Skeletal muscle cell (primary cell): ENCODE results near the gene CAMSAP3.

Source experiments
- DNase-seq: peaks from one replicate; pipeline ENCODE4 v3.0.0-alpha.2; 2010; ENCODE audit warnings: low read depth
- H3K4me3 ChIP-seq: 2 replicates; pipeline ENCODE4 v1.5.1; 2011; ENCODE audit warnings: low read depth, mild to moderate bottlenecking, control low read depth, low read length, moderate library complexity

Gene CAMSAP3, protein sequence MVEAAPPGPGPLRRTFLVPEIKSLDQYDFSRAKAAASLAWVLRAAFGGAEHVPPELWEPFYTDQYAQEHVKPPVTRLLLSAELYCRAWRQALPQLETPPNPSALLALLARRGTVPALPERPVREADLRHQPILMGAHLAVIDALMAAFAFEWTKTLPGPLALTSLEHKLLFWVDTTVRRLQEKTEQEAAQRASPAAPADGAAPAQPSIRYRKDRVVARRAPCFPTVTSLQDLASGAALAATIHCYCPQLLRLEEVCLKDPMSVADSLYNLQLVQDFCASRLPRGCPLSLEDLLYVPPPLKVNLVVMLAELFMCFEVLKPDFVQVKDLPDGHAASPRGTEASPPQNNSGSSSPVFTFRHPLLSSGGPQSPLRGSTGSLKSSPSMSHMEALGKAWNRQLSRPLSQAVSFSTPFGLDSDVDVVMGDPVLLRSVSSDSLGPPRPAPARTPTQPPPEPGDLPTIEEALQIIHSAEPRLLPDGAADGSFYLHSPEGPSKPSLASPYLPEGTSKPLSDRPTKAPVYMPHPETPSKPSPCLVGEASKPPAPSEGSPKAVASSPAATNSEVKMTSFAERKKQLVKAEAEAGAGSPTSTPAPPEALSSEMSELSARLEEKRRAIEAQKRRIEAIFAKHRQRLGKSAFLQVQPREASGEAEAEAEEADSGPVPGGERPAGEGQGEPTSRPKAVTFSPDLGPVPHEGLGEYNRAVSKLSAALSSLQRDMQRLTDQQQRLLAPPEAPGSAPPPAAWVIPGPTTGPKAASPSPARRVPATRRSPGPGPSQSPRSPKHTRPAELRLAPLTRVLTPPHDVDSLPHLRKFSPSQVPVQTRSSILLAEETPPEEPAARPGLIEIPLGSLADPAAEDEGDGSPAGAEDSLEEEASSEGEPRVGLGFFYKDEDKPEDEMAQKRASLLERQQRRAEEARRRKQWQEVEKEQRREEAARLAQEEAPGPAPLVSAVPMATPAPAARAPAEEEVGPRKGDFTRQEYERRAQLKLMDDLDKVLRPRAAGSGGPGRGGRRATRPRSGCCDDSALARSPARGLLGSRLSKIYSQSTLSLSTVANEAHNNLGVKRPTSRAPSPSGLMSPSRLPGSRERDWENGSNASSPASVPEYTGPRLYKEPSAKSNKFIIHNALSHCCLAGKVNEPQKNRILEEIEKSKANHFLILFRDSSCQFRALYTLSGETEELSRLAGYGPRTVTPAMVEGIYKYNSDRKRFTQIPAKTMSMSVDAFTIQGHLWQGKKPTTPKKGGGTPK

DNA sequence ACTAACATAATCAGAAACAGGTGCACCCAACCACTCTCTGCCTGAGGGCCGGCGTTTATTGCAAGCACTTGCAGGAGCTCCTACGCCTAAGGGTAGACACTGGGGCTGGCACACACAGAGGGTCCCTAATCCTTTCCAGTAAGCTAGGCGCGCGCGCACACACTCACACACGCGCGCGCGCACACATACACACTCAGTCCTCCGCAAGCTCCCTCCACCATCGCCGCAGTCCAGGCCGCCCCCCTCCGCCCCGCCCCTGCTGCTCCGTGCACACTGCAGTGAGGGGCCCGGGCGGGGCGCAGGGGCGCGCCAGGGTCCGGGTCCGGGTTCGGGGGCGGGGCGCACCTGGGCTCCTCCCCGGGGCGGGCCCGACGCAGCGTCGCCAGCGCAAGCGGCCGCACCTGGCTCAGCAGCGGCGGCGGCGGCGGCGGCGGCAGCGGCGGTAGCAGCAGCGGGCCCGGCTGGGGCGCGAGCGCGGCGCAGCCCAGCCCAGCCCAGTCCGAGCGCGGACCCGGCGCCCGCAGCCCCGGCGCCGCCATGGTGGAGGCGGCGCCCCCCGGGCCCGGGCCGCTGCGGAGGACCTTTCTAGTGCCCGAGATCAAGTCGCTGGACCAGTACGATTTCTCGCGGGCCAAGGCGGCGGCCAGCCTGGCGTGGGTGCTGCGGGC lies at the start of gene CAMSAP3:
Gene CAMSAP3 (plus strand): TSS at position 398 of the 668 bp plus-strand sequence. CDS start 140 bp downstream, at position 538.
- peak within 1 kb of the TSS; percentile 27 for H3K4me3 ChIP-seq

DNA sequence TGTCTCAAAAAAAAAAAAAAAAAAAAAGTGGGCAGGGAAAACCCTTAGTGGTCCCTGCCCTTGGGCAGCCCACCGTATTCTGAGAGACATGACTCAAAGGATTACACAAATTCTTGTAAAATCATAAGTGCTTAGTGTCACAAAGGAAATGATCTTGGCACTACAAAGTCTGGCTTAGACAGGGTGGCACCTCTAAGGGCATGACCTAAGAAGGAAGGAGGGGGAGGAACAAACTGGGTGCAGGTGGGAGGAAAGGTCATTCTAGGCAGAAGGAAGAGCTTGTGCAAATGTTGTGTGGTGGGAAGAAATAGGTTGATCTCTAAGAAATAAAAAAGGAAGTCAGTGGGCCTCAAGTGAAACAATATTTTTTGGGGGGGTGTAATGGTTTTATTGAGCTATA lies 49.8 kb upstream of the CAMSAP3 start:
- no peak for DNase-seq
- no peak overlapping the region for H3K4me3 ChIP-seq

More for the DNA sequence above, at the start of gene CAMSAP3:
- no peak for DNase-seq

DNA sequence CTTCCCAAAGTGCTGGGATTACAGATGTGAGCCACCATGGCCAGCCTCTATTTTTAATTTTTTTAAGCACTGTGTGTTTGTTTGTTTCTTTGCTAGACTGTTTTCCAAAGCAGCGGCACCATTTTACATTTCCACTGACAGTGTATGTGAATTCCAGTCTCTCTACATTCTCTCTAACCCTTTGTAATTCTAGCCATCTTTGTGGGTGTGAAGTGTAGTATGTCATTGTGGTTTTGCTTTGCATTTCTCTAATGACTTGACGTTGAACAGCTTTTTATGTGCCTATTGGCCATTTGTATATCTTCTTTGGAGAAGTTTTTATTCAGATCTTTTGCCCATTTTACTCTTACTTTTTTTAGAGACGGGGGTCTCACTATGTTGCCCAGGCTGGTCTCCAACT lies 48.5 kb upstream of the CAMSAP3 start:
- DNase-seq, result no peak
- H3K4me3 ChIP-seq, result no peak overlapping the region

DNA sequence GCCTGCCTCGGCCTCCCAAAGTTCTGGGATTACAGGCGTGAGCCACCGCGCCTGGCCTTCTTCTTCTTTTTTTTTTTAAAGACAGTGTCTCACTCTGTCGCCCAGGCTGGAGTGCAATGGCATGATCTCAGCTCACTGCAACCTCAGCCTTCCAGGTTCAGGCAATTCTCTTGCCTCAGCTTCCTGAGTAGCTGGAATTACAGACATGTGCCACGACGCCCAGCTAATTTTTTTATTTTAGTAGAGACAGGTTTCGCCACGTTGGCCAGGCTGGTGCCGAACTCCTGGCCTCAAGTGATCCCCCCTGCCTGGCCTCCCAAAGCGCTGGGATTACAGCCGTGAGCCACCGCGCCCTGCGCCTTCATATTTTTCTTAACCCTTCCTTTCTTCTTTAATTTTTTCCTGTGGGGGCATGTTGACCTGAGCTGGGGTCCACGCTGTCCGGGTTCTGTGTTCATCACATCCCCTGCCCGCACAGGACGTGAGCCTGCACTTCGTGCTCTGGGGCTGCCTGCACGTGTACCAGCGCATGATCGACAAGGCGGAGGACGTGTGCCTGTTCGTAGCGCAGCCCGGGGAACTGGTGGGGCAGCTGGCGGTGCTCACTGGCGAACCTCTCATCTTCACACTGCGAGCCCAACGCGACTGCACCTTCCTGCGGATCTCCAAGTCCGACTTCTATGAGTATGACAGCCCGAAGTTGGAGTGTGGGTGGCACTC lies 46.1 kb upstream of the CAMSAP3 start:
- no peak overlapping the region for H3K4me3 ChIP-seq
- DNase-seq, result no peak

DNA sequence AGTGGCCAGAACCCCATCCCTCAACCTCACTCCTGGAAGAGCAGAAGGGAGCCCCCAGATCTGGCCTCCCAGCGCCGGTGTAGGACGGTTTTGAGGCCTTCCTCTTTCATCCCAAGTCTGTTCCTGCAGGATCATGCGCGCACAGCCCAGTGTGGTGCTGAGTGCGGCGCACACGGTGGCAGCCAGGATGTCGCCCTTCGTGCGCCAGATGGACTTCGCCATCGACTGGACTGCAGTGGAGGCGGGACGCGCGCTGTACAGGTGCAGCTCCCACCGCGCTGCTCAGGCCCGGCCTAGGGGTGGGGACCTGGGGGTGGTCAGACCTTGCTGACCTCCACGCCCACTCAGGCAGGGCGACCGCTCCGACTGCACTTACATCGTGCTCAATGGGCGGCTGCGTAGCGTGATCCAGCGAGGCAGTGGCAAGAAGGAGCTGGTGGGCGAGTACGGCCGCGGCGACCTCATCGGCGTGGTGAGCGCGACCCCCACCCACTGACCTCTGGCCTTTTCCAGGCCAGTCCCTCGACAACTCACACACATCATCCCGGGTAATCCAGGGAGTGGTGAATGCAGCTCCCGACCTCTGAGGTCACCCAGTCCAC lies 45.4 kb upstream of the CAMSAP3 start:
- DNase-seq, result no peak
- no peak overlapping the region for H3K4me3 ChIP-seq

DNA sequence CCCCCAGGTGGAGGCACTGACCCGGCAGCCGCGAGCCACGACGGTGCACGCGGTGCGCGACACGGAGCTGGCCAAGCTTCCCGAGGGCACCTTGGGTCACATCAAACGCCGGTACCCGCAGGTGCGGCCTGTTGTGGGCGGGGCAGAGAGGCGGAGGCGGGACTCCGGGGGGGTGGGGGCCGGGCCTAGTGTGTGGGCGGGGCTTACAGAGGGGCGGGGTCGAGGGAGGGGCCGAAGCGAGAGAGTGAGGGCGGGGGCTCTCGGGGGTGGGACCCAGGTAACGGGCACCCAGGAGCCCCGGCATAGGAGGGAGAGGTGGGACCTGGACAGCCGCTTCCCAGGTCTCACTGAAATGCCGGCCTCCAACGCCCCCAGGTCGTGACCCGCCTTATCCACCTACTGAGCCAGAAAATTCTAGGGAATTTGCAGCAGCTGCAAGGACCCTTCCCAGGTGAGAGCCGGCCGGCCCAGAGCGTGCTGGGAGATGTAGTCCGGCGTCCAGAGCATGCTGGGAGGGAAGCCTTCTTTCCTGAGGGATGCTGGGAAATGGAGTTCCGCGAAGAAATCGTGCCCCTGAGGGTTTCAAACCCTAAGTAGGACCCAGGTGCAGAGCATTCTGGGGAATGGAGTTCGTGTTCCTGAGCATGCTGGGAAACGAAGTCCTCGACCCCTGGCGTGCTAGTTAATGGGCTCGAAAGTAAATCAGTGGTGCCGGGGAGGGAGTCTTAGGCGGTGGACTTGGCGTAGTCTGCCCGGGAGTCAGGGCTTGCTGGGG lies 44.5 kb upstream of the CAMSAP3 start:
- no peak overlapping the region for H3K4me3 ChIP-seq
- no peak for DNase-seq

DNA sequence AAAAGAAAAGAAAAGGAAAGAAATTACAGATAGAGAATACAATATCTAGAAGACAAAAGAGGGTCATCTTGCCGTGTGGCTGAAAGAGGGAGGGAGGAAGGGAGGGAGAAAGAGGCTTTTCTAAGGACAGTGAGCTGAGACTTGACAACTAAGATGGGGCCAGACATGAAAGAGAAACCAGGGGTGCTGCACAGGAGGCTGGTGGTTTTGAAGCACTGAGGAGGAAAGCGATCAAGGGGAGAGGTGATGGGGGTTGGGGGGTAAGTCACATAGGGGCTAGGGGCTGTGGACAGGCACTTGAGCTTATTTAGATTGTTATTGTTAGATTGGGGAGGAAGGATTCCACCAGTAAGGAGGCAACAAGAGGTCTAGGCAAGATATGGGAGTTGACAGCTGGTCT lies 42.9 kb upstream of the CAMSAP3 start:
- no peak overlapping the region for H3K4me3 ChIP-seq
- no peak for DNase-seq

DNA sequence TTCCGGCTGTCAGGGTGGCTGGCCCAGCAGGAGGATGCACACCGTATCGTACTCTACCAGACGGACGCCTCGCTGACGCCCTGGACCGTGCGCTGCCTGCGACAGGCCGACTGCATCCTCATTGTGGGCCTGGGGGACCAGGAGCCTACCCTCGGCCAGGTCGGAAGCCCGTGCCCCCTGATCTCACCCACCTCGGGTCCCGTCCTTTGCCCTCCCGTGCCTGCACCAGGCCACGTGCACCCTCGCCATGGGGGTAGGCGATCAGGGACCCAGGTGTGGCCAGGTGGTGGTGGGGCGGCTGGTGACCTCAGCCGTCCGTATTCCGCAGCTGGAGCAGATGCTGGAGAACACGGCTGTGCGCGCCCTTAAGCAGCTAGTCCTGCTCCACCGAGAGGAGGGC lies 41.1 kb upstream of the CAMSAP3 start:
- no peak overlapping the region for H3K4me3 ChIP-seq
- DNase-seq, result no peak

DNA sequence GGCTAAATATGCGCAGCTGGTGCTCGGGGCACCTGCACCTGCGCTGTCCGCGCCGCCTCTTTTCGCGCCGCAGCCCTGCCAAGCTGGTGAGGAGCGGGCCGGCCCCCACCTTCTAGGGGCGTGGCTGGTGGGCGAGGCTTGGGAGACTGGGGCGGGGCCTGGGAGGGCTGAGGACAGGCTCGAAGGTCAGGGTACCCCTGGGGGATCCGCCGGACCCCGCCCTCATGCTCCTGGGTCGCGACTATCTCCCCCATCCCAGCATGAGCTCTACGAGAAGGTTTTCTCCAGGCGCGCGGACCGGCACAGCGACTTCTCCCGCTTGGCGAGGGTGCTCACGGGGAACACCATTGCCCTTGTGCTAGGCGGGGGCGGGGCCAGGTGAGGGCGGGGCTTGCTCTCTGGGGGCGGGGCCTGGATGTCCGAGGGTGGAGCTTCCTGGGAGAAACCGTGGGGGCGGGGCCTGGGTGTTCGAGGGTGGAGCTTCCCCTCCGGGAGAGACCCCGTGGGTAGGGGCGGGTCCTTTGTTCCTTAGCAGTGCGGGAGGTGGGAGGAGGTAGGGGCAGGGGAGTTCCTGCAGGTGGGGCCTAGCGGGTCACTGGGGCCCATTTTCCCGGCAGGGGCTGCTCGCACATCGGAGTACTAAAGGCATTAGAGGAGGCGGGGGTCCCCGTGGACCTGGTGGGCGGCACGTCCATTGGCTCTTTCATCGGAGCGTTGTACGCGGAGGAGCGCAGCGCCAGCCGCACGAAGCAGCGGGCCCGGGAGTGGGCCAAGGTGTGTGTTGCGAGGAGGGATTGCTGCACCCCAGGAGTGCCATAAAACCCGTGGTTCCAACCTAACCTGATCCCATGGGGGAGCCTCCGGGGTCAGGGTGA lies 40.4 kb upstream of the CAMSAP3 start:
- no peak overlapping the region for H3K4me3 ChIP-seq
- DNase-seq, result no peak

DNA sequence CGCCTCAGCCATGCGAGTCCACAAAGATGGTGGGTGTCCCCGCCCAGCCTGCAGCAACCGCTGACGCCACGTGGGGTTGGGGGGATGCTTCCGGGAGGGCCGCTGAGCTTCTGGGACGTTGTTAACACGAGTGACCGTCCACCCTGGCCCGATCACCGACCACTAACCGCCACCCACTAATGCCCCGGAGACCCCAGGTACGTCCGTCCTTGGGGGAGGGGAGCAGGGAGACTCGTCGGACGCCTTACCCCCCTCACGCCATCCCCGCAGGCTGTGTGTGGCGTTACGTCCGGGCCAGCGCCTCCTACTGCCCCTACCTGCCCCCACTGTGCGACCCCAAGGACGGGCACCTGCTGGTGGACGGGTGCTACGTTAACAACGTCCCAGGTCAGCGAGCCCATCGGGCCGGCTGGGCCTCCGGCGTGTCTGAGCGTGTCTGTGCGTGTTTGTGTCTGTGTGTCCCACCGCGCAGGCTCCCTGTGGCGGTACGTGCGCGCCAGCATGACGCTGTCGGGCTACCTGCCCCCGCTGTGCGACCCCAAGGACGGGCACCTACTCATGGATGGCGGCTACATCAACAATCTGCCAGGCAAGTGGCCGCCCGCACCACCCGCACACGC lies 38.9 kb upstream of the CAMSAP3 start:
- no peak for DNase-seq
- H3K4me3 ChIP-seq, result no peak overlapping the region

DNA sequence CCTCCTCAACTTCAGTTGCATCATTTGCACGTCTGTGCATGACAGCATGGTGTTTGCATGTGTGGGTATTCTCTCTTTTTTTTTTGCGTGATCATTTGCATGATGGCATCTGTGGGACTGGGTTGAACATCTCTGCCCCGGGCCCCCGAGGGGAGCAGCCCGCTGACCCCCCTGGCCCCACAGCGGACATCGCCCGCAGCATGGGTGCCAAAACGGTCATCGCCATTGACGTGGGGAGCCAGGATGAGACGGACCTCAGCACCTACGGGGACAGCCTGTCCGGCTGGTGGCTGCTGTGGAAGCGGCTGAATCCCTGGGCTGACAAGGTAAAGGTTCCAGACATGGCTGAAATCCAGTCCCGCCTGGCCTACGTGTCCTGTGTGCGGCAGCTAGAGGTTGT lies 37.0 kb upstream of the CAMSAP3 start:
- no peak overlapping the region for H3K4me3 ChIP-seq
- DNase-seq, result no peak

DNA sequence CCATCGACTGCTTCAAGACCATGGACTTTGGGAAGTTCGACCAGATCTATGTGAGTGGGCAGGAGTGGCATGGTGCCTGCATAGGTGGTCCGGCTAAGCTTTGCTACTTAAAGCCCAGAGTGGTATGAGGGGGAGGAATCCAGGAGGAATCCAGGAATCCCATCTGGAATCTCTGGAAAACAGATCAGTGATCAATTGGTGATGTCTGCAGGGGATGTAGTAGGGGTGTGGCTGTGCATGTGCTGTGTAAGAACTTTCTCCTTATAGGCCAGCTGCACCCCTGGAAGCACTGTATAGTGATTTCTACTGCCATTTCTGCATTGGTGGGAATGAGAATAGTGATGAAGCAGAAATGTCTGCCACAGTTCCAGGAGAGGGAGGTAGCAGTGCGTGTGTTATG lies 36.6 kb upstream of the CAMSAP3 start:
- no peak overlapping the region for H3K4me3 ChIP-seq
- no peak for DNase-seq

DNA sequence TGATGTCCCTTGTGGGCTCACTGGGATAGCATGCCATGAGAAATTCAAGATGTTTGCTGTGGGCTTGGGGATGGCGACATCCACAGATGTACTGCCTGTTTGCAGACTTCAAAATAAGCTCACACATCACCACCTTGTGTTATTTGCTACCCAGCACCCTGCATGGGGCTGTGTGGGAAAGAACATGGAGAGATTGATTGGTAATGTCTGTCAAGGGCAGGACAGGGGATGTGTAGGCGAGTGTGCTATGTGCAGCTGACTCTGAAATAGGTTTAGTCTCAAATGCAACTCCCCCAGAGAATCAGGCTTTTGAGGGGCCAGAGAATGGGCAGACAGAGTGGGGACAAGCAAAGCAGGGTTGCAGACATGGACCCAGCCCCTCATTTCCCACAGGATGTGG lies 35.4 kb upstream of the CAMSAP3 start:
- no peak overlapping the region for H3K4me3 ChIP-seq
- no peak for DNase-seq

DNA sequence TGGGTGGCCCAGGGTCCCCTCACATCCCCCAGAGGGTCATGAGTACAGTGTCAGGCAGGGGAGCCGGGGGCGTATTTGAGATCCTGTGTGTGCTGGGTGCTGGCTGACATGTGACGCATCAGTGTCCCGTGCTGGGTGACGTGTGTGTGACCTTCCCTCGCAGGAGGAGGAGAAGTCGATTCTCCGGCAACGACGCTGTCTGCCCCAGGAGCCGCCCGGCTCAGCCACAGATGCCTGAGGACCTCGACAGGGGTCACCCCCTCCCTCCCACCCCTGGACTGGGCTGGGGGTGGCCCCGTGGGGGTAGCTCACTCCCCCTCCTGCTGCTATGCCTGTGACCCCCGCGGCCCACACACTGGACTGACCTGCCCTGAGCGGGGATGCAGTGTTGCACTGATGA lies 34.3 kb upstream of the CAMSAP3 start:
- no peak for DNase-seq
- no peak overlapping the region for H3K4me3 ChIP-seq

DNA sequence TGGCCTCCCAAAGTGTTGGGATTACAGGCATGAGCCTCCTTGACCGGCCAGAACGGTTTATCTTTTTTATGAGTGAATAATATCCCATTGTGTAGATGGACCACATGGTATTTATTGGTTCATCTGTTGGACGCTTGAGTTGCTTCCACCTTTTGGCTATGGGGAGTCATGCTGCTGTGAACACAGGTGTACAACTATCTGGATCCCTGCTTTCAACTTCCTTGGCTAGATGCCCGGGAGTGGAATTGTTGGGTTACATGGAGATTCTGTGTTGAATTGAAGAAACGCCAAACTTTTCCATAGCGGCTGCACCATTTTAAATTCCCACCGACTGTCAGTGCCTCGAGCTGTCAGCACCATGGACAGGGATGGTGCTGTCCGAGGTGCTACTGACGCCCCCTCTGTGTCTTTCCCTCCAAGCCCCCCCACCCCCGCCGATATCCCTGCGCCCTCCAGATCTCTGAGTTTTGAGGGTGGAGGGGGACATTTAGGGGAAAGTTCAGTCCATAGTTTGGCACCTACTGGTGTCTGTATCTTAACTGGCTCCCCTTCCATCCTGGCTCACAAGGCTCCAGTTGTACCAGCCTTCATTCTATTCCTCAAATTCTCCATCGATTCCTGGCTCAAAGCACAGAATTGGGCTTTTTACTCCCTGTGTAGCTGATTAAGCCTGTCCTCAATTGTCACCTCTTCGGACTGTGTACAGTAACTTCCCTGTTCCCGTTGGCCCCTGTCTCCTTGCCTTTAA lies 32.8 kb upstream of the CAMSAP3 start:
- no peak overlapping the region for H3K4me3 ChIP-seq
- DNase-seq, result no peak

DNA sequence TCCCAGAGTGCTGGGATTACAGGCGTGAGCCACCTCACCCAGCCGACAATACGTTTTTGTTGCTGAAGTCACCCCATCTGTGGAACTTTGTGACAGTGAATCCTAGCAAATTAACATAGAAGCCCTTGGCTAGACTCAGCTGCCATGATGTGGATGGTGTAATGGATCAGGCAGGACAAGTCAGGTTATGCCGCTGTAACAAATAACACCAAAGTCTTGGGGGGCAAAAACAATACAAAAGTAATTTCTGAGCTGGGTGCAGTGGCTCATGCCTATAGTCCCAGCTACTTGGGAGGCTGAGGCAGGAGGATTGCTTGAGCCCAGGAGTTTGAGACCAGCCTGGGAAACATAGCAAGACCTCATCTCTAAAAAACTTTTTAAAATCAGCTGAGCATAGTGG lies 30.8 kb upstream of the CAMSAP3 start:
- DNase-seq, result no peak
- H3K4me3 ChIP-seq, result no peak overlapping the region
